NCI-H2081 (cell line): ENCODE results near the gene ENOPH1.
"Not testable (repeated sequence)": the region's sequence is repeated elsewhere in the genome, so short reads cannot be mapped to it uniquely, and the experiment has no call there.

Experiments used
- DNase-seq, 2 experiments: peaks; one replicate each; lab custom pipeline; 2025; lab: John Stamatoyannopoulos, UW

The ENOPH1 gene

DNA sequence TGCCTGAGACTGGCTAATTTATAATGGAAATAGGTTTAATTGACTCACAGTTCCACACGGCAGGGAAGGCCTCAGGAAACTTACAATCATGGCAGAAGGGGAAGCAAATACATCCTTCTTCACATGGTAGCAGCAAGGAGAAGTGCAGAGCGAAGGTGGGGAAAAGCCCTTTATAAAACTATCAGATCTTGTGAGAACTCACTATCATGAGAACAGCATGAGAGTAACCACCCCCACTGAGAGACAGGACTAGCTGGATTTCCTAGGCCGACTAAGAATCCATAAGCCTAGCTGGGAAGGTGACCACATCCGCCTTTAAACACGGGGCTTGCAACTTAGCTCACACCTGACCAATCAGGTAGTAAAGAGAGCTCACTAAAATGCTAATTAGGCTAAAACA lies 42.7 kb downstream of the ENOPH1 start:
- DNase-seq: not testable (repeated sequence)

DNA sequence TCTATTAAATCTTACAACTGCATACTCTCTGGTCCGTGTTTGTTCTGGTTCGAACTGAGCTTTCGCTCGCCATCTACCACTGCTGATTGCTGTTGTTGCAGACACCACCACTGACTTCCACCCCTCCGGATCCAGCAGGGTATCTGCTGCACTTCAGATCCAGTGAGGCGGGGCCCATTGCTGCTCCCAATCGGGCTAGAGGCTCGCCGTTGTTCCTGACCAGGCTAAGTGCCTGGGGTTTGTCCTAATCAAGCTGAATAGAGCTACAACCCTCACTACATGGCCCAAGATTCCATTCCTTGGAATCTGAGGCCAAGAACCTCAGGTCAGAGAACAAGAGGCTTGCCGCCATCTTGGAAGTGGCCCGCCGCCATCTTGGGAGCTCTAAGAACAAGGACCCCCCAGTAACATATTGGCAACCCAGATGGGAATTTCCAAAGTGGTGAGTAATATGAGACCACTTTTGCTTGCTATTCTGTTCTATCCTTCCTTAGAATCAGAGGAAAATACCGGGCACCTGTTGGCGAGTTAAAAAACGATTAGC lies 43.3 kb downstream of the ENOPH1 start:
- DNase-seq: no peak

DNA sequence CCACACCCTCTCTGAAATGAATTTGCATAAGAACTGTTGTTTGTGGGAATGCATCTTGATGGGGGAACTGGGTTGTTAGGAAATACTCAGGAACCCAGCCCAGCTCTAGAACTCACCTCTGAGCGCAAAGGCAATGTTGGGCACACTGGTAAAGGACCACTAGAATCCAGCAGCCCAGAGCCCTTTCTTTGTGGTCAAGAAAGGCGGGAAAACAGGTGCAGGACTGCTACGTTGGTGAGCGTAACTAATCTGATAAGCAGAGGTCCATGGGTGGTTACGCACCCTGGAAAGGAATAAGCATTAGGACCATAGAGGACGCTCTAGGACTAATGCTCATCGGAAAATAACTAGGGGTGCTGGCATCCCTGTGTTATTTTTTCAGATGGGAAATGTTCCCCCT lies 45.5 kb downstream of the ENOPH1 start:
- DNase-seq: not testable (repeated sequence)

DNA sequence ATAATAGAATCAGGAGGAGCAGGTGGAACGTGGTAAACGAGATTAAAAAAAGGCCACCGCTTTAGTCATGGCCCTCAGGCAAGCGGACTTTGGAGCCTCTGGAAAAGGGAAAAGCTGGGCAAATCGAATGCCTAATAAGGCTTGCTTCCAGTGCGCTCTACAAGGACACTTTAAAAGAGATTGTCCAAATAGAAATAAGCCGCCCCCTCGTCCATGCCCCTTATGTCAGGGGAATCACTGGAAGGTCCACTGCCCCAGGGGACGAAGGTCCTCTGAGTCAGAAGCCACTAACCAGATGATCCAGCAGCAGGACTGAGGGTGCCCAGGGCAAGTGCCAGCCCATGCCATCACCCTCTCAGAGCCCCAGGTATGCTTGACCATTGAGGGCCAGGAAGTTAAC lies 47.1 kb downstream of the ENOPH1 start:
- DNase-seq: not testable (repeated sequence)

DNA sequence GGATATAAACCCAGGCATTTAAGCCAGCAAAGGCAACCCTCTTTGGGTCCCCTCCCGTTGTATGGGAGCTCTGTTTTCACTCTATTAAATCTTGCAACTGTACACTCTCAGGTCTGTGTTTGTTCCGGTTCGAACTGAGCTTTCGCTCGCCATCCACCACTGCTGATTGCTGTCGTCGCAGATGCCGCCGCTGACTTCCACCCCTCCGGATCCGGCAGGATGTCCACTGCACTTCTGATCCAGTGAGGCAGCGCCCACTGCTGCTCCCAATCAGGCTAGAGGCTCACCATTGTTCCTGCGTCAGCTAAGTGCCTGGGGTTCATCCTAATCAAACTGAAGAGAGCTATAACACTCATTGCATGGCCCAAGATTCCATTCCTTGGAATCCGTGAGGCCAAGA lies 49.2 kb downstream of the ENOPH1 start:
- DNase-seq: no peak

DNA sequence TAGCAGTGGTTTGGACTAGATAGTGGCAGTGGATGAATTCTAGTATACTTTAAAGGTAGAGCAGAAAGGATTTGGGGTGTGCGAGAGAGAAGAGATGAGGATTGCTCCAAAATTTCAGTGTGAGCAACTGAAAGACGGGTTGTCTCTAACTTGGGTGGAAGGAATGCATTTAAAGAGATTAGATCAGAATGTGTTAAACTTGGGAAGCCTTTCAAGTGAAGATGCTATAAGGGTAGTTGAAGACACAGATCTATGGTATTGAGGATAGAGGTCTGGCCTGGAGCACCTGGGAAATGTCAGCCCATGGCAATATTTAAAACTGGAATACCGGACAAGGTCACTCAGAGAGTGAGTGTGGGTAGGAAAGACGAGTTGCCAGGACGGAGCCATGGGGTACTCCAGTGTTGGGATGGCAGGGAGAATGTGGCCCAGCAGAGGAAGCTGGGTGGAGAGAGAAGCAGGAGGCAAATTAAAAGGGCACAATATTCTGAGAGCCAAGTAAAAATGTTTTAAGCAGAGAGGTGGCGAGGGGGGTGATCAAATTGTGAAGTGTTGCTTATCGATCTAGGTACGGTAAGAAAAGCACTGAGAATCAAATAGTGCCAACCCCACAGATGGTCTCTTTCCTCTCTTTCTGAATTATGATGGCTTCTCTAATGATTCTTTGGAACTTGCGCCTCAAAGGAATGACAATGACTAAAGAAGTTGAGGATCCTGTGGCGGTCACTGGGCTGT lies 50.5 kb downstream of the ENOPH1 start:
- DNase-seq: no peak

DNA sequence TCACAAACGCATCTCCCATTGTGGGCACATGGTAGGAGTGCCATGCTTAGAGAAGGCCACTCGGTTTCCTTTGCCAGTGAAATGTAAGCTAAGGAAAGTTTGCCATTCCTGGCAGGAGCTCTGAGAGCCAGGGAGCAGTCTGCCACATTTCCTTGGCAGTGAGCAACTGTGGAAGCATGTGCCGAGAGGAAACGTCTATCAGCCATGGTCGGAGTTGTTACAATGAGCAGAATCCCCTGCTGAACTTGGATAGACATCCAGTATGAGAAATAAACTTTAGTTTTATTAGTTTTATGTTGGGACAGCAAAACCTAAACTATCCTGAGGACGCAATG lies 51.1 kb downstream of the ENOPH1 start:
- DNase-seq: no peak

DNA sequence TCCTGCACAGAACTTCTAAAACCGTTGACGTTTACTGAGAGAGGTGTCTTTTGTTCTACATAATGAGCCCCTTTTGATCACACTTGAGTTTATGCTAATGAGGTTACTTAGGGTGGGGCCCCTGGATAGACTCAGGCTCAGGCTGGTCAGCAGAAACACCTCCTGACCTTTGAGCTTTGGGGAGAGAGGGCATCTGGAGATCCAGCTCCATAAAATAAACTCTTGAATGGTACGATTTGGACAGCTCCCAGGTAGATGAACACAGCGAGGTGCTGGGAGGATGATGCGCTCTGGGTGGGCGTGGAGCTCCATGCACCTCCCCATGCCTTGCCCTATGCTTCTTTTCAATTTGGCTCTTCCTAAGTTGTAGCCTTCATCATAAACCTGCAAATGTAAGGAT lies 52.0 kb downstream of the ENOPH1 start:
- DNase-seq: no peak

DNA sequence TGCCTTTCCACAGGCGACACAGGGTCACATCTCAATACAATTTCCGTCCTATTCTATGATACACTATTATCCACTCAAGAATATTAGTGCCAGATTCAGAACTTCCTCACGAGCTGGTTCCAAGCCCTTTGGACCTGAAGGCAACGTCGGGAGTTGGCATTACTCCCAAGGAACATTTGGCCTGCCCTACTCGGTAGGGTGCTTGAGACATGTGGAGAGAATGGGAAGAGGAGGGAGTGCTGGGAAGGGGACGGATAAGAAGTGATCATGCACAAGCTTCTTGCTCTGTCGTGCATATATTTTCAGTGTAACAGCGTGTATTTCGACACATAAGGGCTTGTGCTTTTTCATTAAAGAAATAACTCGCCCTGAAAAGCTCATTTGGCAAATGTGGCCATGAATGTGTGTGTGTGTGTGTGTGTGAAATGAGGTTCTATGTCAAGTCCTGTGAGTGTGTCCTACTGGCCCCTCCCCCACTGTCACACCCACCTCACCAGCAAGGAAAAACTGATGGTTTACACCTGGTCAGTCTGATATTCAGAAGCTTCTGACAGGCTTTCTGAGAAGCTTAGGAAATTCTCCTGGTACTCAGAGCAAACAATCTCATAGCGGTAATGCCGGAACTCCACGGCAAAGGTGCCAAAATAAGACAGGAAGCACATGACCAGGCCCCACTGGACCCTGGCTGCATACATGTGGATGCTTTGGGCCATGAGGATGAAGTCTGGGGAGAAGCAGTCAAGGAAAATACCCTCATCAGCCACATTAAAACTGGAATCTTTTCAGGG lies 54.8 kb downstream of the ENOPH1 start:
- no peak for DNase-seq

DNA sequence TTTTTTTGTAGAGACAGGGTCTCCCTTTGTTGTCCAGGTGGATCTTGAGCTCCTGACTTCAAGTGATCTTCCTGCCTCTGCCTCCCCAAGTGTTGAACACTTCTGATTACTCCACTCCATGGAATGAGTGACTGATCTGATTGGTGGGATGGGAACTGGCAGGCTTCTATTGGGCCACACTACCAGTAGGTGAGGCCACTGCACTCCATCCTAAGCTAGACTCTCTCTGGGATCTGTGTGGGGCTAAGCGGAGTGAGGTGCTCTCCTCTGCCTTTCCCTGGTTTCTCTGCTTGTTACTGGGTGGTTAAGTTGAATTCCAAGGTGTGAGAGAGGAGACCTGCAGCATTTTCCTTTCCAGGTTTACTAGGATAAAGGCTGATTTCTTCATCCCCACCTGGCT lies 58.7 kb downstream of the ENOPH1 start:
- no peak for DNase-seq

DNA sequence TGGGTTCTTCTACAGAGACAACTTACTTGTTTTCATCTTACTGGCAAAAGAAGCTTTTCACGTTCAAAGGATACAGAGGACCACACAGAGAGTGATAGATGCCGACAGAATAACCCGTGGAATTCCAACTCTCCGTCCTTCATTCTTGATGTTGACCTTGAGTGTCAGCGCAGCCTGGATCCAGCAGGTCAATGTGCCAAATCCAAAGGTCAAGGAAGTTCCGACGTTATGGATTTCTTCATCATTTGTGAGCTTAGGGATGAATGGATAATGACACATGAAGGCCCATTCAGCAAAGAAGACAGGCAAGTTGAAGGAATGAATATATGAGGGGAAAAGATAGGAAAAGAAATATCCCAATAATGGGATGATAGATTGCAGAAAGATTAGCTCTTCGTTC lies 59.6 kb downstream of the ENOPH1 start:
- DNase-seq: no peak

DNA sequence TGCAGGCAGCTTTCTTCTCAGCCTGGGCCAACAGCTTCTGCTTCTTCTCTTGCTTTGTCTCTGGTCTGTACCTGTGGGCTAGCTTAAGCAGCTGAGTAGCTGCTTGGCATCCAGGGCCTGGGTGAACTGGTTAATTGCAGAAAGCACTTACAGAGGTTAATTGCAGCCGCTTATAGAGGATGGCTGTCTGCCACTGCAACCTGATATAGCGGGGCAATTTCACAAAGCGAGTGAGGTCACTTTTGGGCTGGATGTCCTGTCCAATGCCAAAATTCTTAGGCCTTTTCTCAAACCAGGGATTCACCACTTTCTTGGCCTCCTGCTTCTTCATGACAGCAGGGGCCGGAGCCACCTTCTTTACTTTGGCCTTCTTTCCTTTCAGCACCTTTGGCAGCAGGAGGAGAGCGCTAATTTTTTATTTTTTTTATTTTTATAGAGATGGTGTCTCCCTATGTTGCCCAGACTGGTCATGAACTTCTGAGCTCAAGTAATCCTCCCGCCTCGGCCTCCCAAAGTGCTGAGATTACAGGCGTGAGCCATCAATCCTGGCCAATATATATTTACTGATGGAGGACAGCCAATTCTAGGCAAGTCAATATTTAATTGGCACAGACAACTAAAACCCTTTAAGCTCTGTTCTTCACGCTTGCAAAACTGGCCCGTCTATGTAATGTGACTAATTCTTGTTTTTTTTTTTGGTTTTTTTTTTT lies 61.0 kb downstream of the ENOPH1 start:
- DNase-seq: peak; percentile 67 to 88

DNA sequence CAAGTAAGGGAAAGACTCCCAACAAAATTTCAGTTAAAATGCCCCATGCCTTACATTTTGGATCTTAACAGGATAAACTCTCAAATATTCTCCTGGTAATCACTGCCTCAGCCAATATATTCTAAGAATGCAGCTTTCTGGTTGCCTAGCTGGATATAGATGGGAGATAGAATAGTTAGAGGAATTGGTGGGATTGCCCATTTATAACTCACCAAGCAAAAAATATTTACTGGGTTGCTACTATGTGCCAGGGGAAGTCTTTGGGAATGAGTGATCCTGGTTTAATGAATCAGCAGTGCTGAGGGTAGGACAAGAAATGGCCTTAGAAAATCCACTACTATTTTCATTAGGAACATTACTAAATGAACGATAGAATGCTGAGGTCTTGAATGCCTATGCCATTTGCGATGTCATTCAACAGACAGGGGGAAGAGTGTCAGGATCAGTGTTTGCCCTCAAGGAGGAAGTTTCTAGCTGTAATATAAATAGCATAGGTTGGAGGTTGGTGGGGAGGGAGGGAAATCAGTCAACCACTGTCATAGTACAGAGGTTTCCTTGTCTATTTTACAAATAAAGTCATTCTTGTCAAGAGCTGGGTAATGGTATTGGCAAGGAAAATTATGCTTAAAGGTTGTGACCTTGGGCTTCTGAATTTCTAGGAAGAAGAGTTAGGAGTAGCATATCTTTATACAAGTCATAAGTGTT lies 63.5 kb downstream of the ENOPH1 start:
- DNase-seq: no peak

DNA sequence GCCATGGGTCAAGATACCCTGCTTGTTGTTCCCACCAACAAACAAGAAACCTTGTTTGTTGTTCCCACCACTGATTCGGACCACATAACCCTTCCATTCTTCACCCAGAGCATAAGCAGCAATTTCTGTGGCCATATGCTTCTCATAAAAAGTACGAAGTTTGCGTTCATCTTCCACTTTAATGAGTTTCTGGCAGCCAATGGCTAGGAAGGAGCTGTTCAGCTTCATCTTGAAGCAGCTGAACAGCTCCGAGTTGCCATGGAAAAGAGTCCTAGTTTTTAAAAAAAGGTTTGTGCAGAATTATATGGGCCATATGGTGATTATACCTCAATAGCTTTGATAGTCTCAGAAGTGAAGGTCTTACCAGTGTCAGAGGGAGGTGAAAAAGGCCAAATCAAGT lies 65.3 kb downstream of the ENOPH1 start:
- DNase-seq: no peak

DNA sequence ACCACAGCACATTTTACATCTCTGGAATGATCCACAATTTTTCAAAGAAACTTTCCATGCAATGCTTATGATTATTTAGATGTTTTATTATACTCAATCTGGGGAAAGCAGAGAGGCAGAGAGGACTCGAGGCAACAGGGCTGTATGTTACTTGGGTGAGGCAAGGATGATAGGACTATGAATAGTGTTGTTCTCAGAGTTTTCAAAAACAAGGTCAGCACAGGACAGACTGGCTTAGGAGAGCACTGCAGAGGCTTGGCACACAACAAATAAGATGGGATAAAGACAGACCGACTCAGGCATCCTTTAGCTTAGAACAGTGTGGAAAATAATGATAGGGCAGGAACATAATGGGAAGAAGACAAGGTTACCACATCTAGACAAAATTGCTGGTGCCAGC lies 66.0 kb downstream of the ENOPH1 start:
- no peak for DNase-seq

DNA sequence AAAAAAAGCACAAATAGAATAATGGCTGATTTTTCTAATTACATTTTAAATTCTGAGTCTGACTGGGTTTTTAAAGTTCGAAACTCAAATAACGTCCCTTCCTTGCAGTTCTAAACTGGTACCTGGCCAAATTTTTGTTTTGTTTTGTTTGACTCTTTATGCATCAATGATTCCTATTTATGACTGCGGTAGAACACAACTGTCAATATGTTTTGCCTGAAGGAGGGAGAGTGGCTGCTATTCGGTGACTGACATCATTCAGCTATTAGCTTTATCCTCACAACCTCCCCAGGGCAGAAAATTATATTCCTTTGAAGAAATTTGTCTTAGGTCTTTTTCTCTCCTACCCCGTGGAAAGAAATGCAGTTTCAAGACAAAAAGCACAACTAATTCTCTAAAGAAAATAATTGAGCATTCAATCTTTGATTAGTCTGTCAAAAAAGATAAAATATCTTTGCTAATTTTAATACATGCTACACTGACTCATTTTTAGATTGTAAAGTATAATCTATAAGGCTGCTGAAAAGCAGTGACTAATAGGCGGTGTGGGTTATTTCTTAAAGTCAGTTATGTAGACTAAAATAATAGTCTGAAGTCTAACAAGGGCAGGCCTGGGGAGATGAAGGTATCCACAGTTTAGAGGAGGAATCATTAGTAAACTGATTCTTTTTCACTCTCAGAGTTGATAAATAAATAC lies 69.5 kb downstream of the ENOPH1 start:
- DNase-seq: peak in 1 of 2 experiments; percentile 14

DNA sequence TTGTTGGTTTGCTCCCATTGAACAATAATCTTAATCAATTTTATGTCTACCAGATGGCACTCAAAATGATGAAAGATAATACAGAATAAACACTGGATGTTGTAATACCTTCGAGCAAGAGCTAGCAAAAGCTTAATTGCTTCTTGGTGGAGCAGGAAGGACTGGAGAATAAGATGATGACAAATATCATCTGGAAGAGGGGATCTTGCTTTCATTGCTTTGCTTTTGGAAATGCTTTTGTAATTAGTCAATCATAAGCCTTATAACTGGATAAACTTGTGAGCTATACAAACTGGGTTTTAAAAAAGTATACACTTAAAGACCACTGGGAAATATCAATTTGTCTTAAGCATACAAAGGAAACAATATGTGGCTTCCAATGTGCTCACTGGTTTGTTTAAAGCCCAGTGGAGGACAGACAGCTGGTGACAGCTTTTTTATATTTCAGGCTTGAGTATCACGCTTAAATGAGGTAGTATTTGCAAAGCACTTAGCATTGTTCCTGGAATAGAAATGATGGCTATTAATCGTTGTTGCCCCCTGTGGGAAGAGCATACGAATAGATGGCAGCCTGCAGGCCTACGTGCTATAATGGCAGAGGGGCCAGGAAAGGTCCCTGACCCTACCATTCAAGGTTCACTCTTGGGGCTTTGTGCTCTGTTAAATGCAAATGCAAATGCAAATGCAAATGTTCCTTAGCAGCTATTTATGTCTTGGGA lies 70.2 kb downstream of the ENOPH1 start:
- DNase-seq: peak; percentile 55 to 91

DNA sequence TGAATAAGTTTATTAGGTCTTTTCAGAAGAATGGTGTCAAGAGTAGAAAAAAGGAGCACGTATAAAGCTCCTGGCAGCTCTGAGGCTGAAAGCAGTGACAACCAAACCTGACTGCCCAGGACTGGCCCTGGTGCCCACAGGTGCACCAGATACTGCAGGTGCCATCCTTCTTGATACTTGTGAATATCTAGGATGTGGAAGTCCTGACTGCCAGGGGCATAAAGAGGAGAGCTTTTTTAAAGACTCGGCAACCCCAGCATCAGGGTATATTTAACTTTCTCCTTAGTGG lies 70.7 kb downstream of the ENOPH1 start:
- DNase-seq: no peak

DNA sequence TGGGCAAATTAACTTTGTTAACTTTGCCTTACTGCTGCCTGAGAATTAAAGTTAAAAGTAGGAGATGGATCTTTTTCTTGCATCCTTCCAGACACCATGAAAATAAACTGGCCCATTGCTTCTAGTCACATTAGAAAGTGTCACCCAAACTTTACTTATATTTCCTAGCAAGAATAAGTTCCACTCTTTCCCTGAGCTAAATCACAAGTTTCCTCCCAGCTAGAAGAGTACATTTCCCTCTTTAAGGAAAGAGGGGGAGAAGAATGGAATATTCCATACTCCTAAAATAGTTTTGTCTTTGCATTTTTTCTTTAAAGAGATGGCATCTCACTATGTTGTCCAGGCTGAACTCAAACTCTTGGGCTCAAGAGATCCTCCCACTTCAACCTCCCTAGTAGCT lies 77.6 kb downstream of the ENOPH1 start:
- no peak for DNase-seq

DNA sequence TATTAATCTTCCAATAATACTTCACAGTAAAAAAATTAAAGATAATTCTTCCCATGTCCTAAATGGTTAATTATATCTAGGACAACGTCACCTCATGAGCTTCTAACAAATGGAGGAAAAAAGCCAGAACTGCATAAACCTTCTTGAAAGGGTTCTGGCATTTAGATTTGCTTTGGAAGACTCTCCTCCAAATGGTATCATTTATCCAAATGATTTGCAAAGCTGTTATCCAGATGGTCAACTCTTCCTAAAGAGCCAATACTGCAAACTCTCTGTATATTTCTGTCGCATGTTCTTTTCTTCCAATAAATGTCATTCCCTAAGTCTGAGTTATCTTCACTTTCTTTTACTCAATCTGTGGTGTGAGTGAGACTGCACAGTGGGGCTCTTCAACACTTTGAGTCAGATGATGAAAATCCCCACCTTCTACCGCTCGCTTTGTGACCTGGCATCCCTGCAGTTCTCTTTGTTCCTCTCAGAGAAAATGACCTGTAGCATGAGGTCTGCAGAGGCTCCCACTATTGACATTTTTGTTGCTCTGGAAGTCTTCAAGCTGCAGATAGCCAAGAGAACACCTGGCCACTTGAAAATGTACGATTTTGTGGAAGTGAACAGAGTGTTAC lies 78.5 kb downstream of the ENOPH1 start:
- DNase-seq: no peak

DNA sequence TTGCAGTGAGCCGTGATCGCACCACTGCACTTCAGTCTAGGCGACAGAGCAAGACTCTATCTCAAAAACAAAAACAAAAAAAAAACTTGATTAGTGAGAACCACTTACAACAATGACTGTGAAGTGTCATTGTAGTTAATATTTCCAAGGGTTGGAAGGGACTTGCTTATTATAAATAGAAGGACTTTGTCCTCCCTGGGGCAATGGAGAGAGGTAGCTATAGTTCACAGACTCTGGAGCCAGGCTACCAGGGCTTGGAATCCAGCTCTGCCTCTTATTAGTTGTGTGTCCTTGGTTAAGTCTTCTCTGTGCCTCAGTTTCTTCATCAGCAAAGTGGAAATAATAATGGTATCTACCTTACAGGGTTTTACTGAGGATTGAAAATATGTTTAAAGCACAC lies 79.8 kb downstream of the ENOPH1 start:
- no peak for DNase-seq
